MM.1S (cell line): Measurements from ENCODE around the gene CHMP6.

ENCODE experiments used
- CTCF ChIP-seq: fragments of 300-600 bp; sonication (generic); IDR thresholded peaks from 2 replicates; pipeline ENCODE4 v1.5.1; 2016; ENCODE audit warnings: antibody characterized with exemption, low read length, mixed read lengths
- EZH2 ChIP-seq: fragments of 300-600 bp; sonication (generic); optimal IDR thresholded peaks from 2 replicates; pipeline ENCODE3; 2017; ENCODE audit warnings: low read depth, mild to moderate bottlenecking, antibody characterized with exemption, low read length, mixed read lengths
- EZH2phosphoT487 ChIP-seq: fragments of 300-600 bp; sonication (generic); IDR thresholded peaks from 2 replicates; pipeline ENCODE4 v1.6.1; 2018; ENCODE audit warnings: antibody characterized with exemption, low read length

- no peak for TF ChIP-seq CTCF
- no peak for TF ChIP-seq EZH2
- no peak for TF ChIP-seq EZH2phosphoT487
Measured at GRCh38 chr17:80948976-80949450, 42.6 kb upstream of the CHMP6 start.
